HEK293 (cell line): ENCODE data around the gene PRPF4.

Experiments
- CTCF ChIA-PET: fragments of 350-600 bp; formaldehyde crosslinking; extraction: SDS; loops from one replicate; lab custom pipeline; 2021; ENCODE audit warnings: antibody characterized with exemption; lab: Yijun Ruan, JAX
- POLR2A ChIA-PET: fragments of 300-600 bp; formaldehyde crosslinking; extraction: SDS; loops from one replicate; lab custom pipeline; 2020; ENCODE audit warnings: antibody characterized with exemption, inconsistent platforms; lab: Yijun Ruan, JAX
- H3K27ac ChIP-seq: fragments of 200-500 bp; sonication (Bioruptor generic); 2 replicates; pipeline ENCODE4 v1.5.1; 2014; ENCODE audit warnings: low read depth, low read length, control low read depth, inconsistent platforms; ENCODE audit errors: extremely low read depth
- H3K36me3 ChIP-seq, 2 experiments: fragments of 200-500 bp in 1 of 2; sonication (Bioruptor generic) in 1 of 2; 1 replicate in 1 of 2; 2 replicates in 1 of 2; pipeline ENCODE4 v1.5.1; 2014 to 2017; ENCODE audit warnings: inconsistent platforms in 2 of 2, low read length in 2 of 2; ENCODE audit not compliant: control insufficient read depth in 2 of 2, insufficient read depth in 1 of 2
- H3K4me1 ChIP-seq: fragments of 200-500 bp; sonication (Bioruptor generic); 2 replicates; pipeline ENCODE4 v1.5.1; 2014; ENCODE audit warnings: mild to moderate bottlenecking, low read length, inconsistent platforms; ENCODE audit not compliant: control insufficient read depth, insufficient read depth
- H3K4me3 ChIP-seq: 2 replicates; pipeline ENCODE4 v1.5.1; 2011; ENCODE audit warnings: low read depth, mild to moderate bottlenecking, control low read depth, low read length, moderate library complexity
- H3K9me3 ChIP-seq: fragments of 200-500 bp; sonication (Bioruptor generic); 2 replicates; pipeline ENCODE4 v1.5.1; 2014; ENCODE audit warnings: low read depth, low read length, inconsistent platforms; ENCODE audit not compliant: control insufficient read depth, insufficient read depth
- BCL11A ChIP-seq: fragments of 450-650 bp; formaldehyde crosslinking; IDR thresholded peaks from 2 replicates; pipeline ENCODE4 v1.5.1; 2016; ENCODE audit warnings: low read depth, missing biosample characterization, missing genetic modification characterization
- EGR2 ChIP-seq: fragments of 450-650 bp; formaldehyde crosslinking; IDR thresholded peaks from 2 replicates; pipeline ENCODE4 v1.5.1; 2016; ENCODE audit warnings: low read depth, missing biosample characterization, missing genetic modification characterization
- HOXC10 ChIP-seq: sonication (generic); formaldehyde crosslinking; IDR thresholded peaks from 2 replicates; pipeline ENCODE4 v1.8.1; 2023; ENCODE audit warnings: mild to moderate bottlenecking, missing genetic modification reagents
- KLF9 ChIP-seq: fragments of 450-650 bp; formaldehyde crosslinking; IDR thresholded peaks from 2 replicates; pipeline ENCODE4 v1.5.1; 2016; ENCODE audit warnings: missing biosample characterization, missing genetic modification characterization, low read depth
- MEIS1 ChIP-seq: sonication (generic); formaldehyde crosslinking; IDR thresholded peaks from 2 replicates; pipeline ENCODE4 v1.8.1; 2022; ENCODE audit warnings: missing genetic modification reagents, mild to moderate bottlenecking, borderline replicate concordance
- OSR2 ChIP-seq: fragments of 450-650 bp; formaldehyde crosslinking; IDR thresholded peaks from 2 replicates; pipeline ENCODE4 v1.5.1; 2016; ENCODE audit warnings: missing biosample characterization, missing genetic modification characterization
- PRDM6 ChIP-seq: fragments of 450-650 bp; formaldehyde crosslinking; IDR thresholded peaks from 2 replicates; pipeline ENCODE4 v1.5.1; 2017; ENCODE audit warnings: missing biosample characterization, missing genetic modification characterization
- SALL2 ChIP-seq: fragments of 450-650 bp; formaldehyde crosslinking; IDR thresholded peaks from 2 replicates; pipeline ENCODE4 v1.5.0; 2017; ENCODE audit warnings: missing biosample characterization, mild to moderate bottlenecking, missing genetic modification characterization, borderline replicate concordance
- SP3 ChIP-seq: fragments of 450-650 bp; formaldehyde crosslinking; IDR thresholded peaks from 2 replicates; pipeline ENCODE4 v1.5.1; 2016; ENCODE audit warnings: missing biosample characterization, missing genetic modification characterization
- SP7 ChIP-seq: fragments of 450-650 bp; formaldehyde crosslinking; IDR thresholded peaks from 2 replicates; pipeline ENCODE4 v1.5.1; 2016; ENCODE audit warnings: missing biosample characterization, missing genetic modification characterization
- ZBTB10 ChIP-seq: fragments of 450-650 bp; formaldehyde crosslinking; IDR thresholded peaks from 2 replicates; pipeline ENCODE4 v1.5.1; 2016; ENCODE audit warnings: missing biosample characterization, missing genetic modification characterization
- ZFHX2 ChIP-seq: fragments of 450-650 bp; formaldehyde crosslinking; conservative IDR thresholded peaks from 2 replicates; pipeline ENCODE4 v1.5.1; 2016; ENCODE audit warnings: missing biosample characterization, missing genetic modification characterization
- ZNF133 ChIP-seq: fragments of 450-650 bp; formaldehyde crosslinking; IDR thresholded peaks from 2 replicates; pipeline ENCODE4 v1.5.1; 2016; ENCODE audit warnings: missing biosample characterization, missing genetic modification characterization
- ZNF157 ChIP-seq: fragments of 450-650 bp; formaldehyde crosslinking; IDR thresholded peaks from 2 replicates; pipeline ENCODE4 v1.5.1; 2016; ENCODE audit warnings: missing biosample characterization, missing genetic modification characterization
- ZNF202 ChIP-seq: fragments of 450-650 bp; formaldehyde crosslinking; IDR thresholded peaks from 2 replicates; pipeline ENCODE4 v1.5.1; 2016; ENCODE audit warnings: missing biosample characterization, missing genetic modification characterization, borderline replicate concordance
- ZNF394 ChIP-seq: fragments of 450-650 bp; formaldehyde crosslinking; IDR thresholded peaks from 2 replicates; pipeline ENCODE4 v1.5.1; 2016; ENCODE audit warnings: missing biosample characterization, missing genetic modification characterization, mild to moderate bottlenecking, moderate library complexity, borderline replicate concordance
- ZNF544 ChIP-seq: fragments of 450-650 bp; formaldehyde crosslinking; IDR thresholded peaks from 2 replicates; pipeline ENCODE4 v1.5.0; 2017; ENCODE audit warnings: missing biosample characterization, missing genetic modification characterization
- ZNF555 ChIP-seq: fragments of 450-650 bp; formaldehyde crosslinking; conservative IDR thresholded peaks from 2 replicates; pipeline ENCODE4 v1.5.1; 2017; ENCODE audit warnings: missing biosample characterization, mild to moderate bottlenecking, missing genetic modification characterization, inconsistent platforms
- ZNF571 ChIP-seq: fragments of 450-650 bp; formaldehyde crosslinking; IDR thresholded peaks from 2 replicates; pipeline ENCODE4 v1.5.0; 2017; ENCODE audit warnings: missing biosample characterization, missing genetic modification characterization
- ZNF580 ChIP-seq: fragments of 450-650 bp; formaldehyde crosslinking; IDR thresholded peaks from 2 replicates; pipeline ENCODE4 v1.5.1; 2016; ENCODE audit warnings: missing biosample characterization, missing genetic modification characterization
- ZNF670 ChIP-seq: fragments of 450-650 bp; formaldehyde crosslinking; IDR thresholded peaks from 2 replicates; pipeline ENCODE4 v1.5.1; 2016; ENCODE audit warnings: missing biosample characterization, missing genetic modification characterization, low read depth
- ZNF777 ChIP-seq: fragments of 450-650 bp; formaldehyde crosslinking; IDR thresholded peaks from 2 replicates; pipeline ENCODE4 v1.5.1; 2017; ENCODE audit warnings: missing biosample characterization, missing genetic modification characterization, borderline replicate concordance
- ZSCAN30 ChIP-seq: fragments of 450-650 bp; IDR thresholded peaks from 2 replicates; pipeline ENCODE4 v1.5.1; 2018; ENCODE audit warnings: missing biosample characterization, mild to moderate bottlenecking, missing genetic modification characterization, moderate library complexity
- TF ChIP-seq, protein P1 (sequence below): fragments of 450-650 bp; formaldehyde crosslinking; optimal IDR thresholded peaks from 2 replicates; pipeline ENCODE3; 2016; ENCODE audit warnings: missing biosample characterization, mild to moderate bottlenecking, missing genetic modification characterization
- TF ChIP-seq, protein P2 (sequence below): fragments of 450-650 bp; formaldehyde crosslinking; conservative IDR thresholded peaks from 2 replicates; pipeline ENCODE4 v1.5.1; 2016; ENCODE audit warnings: low read depth, missing biosample characterization, missing genetic modification characterization

The PRPF4 gene

DNA sequence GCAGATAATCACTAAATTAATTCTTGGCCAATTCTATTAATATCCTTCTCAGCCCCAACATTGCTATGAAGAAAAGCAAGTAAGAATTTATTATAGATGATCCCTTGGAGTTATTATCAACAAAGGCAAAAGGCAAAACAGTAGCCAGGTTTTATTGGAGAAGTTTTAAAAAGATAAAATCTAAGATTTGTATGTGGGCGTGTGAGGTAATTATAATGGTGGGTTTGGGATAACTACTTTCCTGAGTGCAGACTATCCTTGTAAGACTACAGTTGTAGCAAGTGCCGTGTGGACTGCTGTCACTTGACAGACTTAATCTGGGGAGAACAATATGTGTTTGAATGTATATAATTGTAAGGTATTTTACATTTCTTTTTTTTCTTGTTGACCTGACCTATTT is 30.9 kb upstream of the PRPF4 start:
- H3K4me1 ChIP-seq = peaks cover 6% of the 10 kb centered on the region; the same call in 1 of the 2 replicates
- H3K36me3 ChIP-seq = no peaks in the 10 kb centered on the region
- no peak overlapping the region for H3K27ac ChIP-seq
- peak; percentile 59 for TF ChIP-seq PRDM6
- no peak for TF ChIP-seq ZNF670 (tag by site-specific recombination)
- TF ChIP-seq, protein P1, sequence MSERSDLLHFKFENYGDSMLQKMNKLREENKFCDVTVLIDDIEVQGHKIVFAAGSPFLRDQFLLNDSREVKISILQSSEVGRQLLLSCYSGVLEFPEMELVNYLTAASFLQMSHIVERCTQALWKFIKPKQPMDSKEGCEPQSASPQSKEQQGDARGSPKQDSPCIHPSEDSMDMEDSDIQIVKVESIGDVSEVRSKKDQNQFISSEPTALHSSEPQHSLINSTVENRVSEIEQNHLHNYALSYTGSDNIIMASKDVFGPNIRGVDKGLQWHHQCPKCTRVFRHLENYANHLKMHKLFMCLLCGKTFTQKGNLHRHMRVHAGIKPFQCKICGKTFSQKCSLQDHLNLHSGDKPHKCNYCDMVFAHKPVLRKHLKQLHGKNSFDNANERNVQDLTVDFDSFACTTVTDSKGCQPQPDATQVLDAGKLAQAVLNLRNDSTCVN (tag by site-specific recombination) = no peak
- TF ChIP-seq EGR2 (tag by site-specific recombination) = peak; percentile 50; the same call in 1 of the 2 replicates
- peak; percentile 78 for TF ChIP-seq SP7 (tag by site-specific recombination)
- TF ChIP-seq ZNF777 (tag by site-specific recombination) = no peak
- peak; percentile 32; the same call in 1 of the 2 replicates for TF ChIP-seq ZFHX2
- no peak for TF ChIP-seq ZNF133
- peak; percentile 45; the same call in 1 of the 2 replicates for TF ChIP-seq OSR2 (tag by site-specific recombination)
- TF ChIP-seq, protein P2, sequence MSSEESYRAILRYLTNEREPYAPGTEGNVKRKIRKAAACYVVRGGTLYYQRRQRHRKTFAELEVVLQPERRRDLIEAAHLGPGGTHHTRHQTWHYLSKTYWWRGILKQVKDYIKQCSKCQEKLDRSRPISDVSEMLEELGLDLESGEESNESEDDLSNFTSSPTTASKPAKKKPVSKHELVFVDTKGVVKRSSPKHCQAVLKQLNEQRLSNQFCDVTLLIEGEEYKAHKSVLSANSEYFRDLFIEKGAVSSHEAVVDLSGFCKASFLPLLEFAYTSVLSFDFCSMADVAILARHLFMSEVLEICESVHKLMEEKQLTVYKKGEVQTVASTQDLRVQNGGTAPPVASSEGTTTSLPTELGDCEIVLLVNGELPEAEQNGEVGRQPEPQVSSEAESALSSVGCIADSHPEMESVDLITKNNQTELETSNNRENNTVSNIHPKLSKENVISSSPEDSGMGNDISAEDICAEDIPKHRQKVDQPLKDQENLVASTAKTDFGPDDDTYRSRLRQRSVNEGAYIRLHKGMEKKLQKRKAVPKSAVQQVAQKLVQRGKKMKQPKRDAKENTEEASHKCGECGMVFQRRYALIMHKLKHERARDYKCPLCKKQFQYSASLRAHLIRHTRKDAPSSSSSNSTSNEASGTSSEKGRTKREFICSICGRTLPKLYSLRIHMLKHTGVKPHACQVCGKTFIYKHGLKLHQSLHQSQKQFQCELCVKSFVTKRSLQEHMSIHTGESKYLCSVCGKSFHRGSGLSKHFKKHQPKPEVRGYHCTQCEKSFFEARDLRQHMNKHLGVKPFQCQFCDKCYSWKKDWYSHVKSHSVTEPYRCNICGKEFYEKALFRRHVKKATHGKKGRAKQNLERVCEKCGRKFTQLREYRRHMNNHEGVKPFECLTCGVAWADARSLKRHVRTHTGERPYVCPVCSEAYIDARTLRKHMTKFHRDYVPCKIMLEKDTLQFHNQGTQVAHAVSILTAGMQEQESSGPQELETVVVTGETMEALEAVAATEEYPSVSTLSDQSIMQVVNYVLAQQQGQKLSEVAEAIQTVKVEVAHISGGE (tag by site-specific recombination) = no peak
- TF ChIP-seq ZNF544 (tag by site-specific recombination) = no peak
- no peak for TF ChIP-seq HOXC10
- TF ChIP-seq ZSCAN30 (tag by site-specific recombination) = no peak
- no peak for TF ChIP-seq ZNF394
- no peak for TF ChIP-seq ZNF157 (tag by site-specific recombination)
- POLR2A ChIA-PET = interaction anchor here (1.3 kb wide), 1 partner anchor 23 kb away, joined by 3 read pairs; the partner anchor contains the start of genes FKBP15 and SLC31A1
- no peaks in the 10 kb centered on the region for H3K9me3 ChIP-seq
- no peak overlapping the region for H3K4me3 ChIP-seq
- CTCF ChIA-PET = no interaction called here

DNA sequence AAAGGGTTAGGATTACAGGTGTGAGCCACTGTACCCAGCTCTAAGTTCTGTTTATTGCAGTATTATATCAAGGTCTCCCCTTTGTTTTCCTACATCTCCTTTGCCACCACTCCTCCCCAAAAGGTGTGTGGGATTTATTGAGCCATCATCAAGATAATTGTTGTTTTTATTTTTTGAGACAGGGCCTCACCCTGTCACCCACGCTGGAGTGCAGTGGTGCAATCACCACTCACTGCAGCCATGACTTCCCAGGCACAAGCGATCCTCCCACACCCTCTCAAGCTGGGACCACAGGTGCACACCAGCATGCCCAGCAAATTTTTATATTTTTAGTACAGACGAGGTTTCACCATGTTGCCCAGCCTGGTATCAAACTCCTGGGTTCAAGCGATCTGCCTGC is 29.6 kb upstream of the PRPF4 start:
- H3K4me3 ChIP-seq = no peak overlapping the region
- H3K9me3 ChIP-seq = no peaks in the 10 kb centered on the region
- no peaks in the 10 kb centered on the region for H3K36me3 ChIP-seq
- H3K27ac ChIP-seq = no peak overlapping the region
- peaks cover 6% of the 10 kb centered on the region; the same call in 1 of the 2 replicates for H3K4me1 ChIP-seq
- CTCF ChIA-PET = no interaction called here
- POLR2A ChIA-PET = interaction anchor here (1.3 kb wide), 1 partner anchor 24 kb away, joined by 3 read pairs; the partner anchor contains the start of genes FKBP15 and SLC31A1
- peak; percentile 84 for TF ChIP-seq EGR2 (tag by site-specific recombination)
- TF ChIP-seq PRDM6 = no peak
- no peak for TF ChIP-seq KLF9 (tag by site-specific recombination)
- TF ChIP-seq MEIS1 (CRISPR knock-in tag) = no peak
- TF ChIP-seq ZBTB10 = no peak
- no peak for TF ChIP-seq ZNF555 (tag by site-specific recombination)
- TF ChIP-seq SP3 (tag by site-specific recombination) = no peak
- no peak for TF ChIP-seq ZNF580 (tag by site-specific recombination)
- no peak for TF ChIP-seq BCL11A (tag by site-specific recombination)
- TF ChIP-seq SALL2 (tag by site-specific recombination) = no peak
- TF ChIP-seq ZNF202 (tag by site-specific recombination) = no peak
- no peak for TF ChIP-seq ZNF571 (tag by site-specific recombination)
